NCI-H345 treated with DMSO at 0.1 percent for 48 hours (cell line): Measurements from ENCODE around the gene ATP2A1.

Experiments used
- DNase-seq: peaks from one replicate; lab custom pipeline; 2025; ENCODE audit not compliant: unreplicated experiment; lab: John Stamatoyannopoulos, UW

ATP2A1 gene

DNA sequence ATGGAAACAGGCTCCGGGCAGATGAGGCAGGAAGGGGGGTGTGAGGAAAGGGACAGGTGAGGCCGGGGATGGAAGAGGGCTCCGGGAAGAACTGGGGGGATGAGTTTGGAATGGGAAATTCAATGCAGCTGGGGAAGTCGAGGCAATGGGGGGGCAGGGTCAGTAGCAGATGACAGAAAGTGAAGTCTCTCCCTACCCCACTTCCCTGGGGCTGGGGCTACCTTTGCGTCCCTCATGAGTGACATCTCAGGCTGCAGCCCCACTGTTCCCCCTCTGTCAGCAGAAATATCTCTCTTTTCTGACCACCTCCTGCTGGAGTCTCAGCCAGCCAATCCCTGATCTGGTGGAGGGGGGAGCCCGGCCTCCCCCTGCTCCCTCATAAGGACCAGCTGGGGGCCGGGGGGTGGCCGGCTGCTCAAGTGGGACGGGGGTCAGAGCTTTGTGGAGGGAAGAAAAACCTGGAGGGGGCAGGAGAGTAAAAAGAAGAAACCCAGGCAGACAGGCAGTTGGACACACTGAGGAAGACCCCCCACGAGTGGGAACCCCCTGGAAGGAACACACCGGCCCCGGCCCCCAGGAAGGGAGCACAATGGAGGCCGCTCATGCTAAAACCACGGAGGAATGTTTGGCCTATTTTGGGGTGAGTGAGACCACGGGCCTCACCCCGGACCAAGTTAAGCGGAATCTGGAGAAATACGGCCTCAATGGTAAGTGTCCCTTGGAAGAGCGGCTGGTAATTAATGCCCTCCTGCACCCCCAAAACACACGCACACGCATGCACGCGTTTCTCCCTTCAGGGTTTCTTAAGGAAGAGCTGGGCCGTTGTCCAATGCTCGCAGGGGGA, at the start of gene ATP2A1:
TSS of gene ATP2A1 (plus strand) at position 406 of the 844 bp plus-strand sequence. CDS start at position 590, 184 bp downstream.
- no peak for DNase-seq

DNA sequence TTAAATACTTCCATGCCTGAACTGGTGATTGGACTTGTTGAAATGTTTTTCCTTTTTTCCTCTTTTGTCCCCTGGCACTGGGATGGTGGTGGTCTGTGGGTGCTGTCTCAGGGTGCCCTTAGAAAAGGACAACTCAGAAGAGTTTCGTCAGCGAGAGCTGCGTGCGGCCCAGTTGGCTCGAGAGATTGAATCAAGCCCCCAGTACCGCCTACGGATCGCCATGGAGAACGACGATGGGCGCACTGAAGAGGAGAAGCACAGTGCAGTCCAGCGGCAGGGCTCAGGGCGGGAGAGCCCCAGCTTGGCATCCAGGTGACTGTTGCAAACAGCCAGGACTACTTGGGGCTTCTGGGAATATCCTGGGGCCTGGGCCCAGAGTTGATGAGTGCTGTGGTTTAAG, 48.5 kb upstream of the ATP2A1 start:
- no peak for DNase-seq

- no peak for DNase-seq
These were observed 47.8 kb upstream of the ATP2A1 start for GRCh38 chr16:28830531-28830930.

DNA sequence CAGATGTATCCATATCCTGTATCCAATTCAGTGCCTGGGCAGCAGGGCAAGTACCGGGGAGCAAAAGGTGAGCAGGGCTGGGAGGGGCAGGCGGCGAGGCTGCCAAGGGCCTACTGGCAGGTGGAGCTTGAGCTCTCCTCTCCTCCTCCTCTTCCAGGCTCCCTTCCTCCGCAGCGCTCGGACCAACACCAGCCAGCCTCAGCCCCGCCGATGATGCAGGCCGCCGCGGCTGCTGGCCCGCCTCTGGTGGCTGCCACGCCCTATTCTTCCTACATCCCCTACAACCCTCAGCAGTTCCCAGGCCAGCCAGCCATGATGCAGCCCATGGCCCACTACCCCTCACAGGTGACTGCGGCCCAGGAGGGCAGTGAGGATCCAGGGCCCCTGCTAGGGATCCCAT, 43.9 kb upstream of the ATP2A1 start:
- no peak for DNase-seq

- no peak for DNase-seq
These were observed 43.1 kb upstream of the ATP2A1 start for GRCh38 chr16:28834873-28835863.

DNA sequence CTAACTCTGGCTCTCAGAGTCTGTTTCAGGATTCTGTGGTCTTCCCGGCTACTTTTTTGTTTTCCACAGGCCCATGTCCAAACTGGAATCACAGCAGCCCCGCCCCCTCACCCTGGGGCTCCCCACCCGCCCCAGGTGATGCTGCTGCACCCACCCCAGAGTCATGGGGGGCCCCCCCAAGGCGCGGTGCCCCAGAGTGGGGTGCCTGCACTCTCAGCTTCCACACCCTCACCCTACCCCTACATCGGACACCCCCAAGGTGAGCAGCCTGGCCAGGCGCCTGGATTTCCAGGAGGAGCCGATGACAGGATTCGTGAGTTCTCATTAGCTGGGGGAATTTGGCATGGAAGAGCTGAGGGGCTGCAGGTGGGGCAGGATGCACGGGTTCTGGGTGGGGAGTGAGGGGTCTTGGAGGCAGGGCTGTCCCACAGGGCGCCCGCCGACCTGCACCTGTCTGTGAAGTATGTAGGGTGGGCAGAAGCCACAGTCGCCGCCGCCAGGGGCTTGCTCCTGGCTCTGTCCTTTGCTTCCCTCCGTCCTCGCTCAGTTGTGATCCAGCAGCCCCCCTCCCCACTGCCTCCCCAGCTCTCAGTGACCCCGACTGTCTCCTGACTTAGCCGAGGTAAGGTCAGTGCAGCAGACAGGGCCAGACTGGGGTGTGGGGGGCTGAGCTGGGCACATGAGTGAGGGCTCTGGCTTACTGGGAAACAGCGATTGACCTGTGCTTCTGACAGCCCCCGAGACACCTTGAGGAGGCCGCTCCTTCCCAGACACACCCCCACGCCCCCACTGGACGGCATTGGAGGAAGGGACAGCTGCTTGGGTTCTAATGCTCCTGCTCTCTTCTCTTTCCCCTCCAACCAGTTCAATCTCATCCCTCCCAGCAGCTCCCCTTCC, 42.2 kb upstream of the ATP2A1 start:
- no peak for DNase-seq

DNA sequence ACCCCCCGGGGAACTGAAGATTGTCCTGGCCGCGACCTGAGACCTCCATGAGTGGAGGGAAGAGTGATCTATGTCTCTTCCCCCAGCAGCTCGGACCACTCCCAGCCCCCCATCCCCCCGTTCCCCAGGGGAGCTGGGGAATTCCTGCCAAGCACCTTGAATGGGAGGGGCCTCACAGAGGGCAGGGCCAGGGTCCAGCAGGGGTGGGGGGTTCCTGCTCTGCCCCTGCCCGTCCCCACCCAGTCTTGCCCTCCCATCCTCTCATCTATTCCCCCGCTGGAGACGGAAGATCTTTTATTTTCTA, 41.6 kb upstream of the ATP2A1 start:
- DNase-seq, result no peak

GRCh38 chr16:28837672-28838557, 40.4 kb upstream of the ATP2A1 start:
- no peak for DNase-seq

DNA sequence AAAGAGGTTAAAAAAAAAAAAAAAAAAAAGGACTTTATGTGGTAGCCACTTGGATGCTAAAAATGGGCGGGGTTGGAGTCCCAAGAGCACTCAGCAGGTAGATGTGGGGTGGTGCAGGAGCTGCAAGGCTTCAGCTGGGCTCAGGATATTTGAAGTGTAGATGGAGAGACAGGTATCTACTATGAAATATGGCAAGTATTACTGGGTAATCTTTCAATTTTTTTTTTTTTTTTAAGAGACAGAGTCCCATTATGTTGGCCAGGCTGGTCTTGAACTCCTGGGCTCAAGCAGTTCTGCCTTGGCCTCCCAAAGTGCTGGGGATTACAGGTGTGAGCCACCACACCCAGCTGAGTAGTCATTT, 39.8 kb upstream of the ATP2A1 start:
- no peak for DNase-seq

- no peak for DNase-seq
These were observed 39.2 kb upstream of the ATP2A1 start for GRCh38 chr16:28839004-28839639.

DNA sequence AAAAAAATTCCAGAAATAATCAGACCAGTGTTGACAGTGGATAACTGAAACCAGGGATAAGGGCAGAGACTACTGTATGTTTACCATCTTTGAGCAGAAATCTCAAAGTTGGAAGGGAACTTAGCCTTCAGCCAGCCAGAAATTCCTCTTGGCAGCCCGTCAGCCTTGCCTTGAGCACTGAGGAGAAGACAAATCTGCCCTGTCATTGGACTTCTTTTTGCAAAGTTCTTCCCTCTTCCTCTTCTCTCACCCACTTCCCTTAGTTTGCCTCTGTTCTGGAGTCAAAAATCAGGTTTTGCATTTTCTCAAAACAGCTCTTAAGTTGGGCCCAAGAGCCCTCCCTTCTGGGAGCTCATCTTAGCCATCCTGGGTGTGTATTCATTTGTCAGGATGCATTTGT, 38.4 kb upstream of the ATP2A1 start:
- DNase-seq, result no peak

DNA sequence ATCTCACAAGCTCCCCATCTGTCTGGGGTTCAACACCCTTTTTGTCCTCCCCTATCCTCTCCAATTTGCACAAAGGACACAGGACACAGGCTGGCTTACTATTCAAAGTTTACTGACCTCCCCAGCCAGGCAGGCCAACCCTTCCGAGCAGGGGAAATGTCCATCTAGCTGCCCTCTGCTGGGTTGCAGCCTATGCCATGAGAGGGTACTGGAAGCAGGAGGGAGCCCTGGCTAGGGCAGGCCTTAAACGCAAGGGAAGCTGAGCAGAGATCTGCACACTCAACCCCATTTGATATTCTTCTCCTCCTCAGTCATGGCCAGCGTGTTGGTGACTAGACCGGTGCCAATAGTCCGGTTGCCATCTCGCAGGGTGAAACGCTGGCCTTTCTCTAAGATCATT, 35.6 kb upstream of the ATP2A1 start:
- DNase-seq, result no peak

GRCh38 chr16:28843766-28844165, 34.5 kb upstream of the ATP2A1 start:
- DNase-seq, result no peak

DNA sequence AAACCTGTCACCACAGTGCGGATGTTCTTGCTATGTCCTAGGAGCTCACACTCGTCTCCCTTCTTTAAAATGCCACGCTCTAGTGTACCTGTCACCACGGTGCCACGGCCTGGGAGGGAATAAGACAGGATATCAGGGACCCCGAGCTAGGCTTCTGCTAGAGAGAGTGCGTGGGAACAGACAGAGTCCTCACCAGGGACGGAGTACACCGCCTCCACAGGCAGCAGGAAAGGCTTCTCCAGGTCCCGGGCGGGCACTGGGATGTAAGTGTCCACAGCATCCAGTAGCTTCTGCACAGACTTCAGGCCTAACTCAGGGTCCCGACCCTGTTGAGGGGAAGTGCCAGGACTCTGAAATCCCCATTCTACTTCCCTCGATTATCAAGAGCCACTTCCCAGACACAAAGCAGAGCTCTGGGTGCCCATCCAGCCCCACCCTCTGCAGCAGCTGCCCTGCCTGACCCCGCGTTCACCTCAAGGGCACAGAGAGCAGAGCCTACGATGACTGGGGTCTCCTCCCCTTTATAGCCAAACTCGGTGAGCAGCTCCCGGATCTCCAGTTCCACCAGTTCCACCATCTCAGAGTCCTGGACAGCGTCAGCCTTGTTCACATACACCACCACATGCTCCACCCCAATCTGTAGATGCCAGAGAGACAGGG, 33.9 kb upstream of the ATP2A1 start:
- DNase-seq, result no peak

GRCh38 chr16:28845293-28845692, 33.0 kb upstream of the ATP2A1 start:
- no peak for DNase-seq

DNA sequence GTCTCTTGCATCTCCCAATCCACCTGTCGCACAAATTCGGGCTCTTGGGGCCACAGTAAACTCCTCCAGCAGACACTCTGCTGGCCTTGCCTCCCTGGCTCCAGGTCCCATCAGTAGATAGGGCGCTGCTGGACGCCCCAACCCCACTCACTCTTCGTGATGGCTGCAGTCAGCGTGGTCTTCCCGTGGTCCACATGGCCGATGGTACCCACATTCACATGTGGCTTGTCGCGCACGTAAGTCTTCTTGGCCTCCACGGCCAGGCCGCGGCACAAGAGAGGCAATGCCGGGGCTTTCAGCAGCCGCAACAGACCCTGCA, 32.6 kb upstream of the ATP2A1 start:
- no peak for DNase-seq

DNA sequence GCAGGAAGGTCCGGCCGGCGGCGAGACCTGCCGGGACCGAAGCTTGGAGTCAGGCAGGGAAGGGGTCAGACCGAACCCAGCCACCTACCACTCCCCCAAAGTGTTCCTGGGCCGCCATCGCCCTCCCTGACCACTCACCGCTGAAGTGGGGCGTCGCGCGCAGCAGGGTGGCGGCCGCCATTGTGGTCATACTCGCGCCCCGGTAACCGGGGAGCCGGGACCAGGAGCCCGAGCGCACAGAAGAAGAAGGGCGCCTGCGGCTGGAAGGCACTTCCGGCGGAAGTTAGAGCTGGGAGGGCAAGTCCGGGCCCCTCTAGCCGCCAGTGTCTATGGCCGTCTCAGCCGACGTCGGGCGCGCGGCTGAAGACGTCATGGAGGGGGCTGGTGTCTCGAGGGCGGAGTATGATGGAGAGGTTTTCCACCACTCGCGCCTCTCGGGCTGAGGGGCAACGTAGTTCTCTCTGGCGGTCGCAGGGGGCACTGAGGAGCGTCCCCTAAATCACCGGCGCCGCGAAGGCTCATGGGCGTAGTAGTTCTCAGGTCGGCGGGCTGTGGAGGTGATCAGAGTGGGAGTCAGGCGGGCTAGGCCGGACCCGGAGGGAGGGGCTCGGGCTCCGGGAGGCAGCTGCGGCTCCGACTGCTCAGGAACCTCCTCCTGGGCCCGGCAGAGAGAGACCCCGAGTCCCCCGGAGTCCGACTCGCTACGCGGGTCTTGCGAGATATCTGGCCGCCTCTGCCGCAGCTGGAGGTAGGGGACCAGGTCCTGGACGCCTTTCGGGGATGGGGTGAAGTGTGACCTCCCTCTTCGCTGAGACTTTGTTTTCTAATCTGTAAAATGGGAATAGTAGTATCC, 32.0 kb upstream of the ATP2A1 start, which contains the start of gene TUFM:
TSS of gene TUFM (minus strand) at position 269 of the 853 bp plus-strand sequence. CDS start at position 190, 79 bp downstream.
- peak; percentile 95 for DNase-seq

- no peak for DNase-seq
These were observed 31.4 kb upstream of the ATP2A1 start for GRCh38 chr16:28846933-28847273.
